Measurements from ENCODE around the gene BATF3.

GRCh38 chr1:212644866-212645545 is 54.6 kb downstream of the BATF3 start:
- TF ChIP-seq CTCF (conservative IDR thresholded peaks at IDR 0.05 in 1 of 2, IDR thresholded peaks at IDR 0.05 in 1 of 2; ENCODE audit: extremely low read depth in 1 of 2, insufficient read depth in 1 of 2, low read depth in 1 of 2, low read length in 2 of 2) (no peak), EZH2 (IDR thresholded peaks at IDR 0.05; ENCODE audit: borderline replicate concordance, low read length) (no peak)
